ENCODE measurements around the gene DRD2. TPM values are rescaled to one million over a fixed set of nuclear protein-coding genes. Genes with fewer than 3 reads are reported as not detected.

The DRD2 gene
- total and polyA plus RNA-seq, 7 experiments from 2014 or later: not detected

GRCh38 chr11:113389272-113389671, 85.9 kb downstream of the DRD2 start:
- H3K27ac Mint-ChIP-seq: no peak overlapping the region
- H3K9me3 Mint-ChIP-seq: no peaks in the 10 kb centered on the region
- peaks cover 0 to 5% (median 0%) of the 10 kb centered on the region in 5 donors for H3K27me3 Mint-ChIP-seq
- DNase-seq (no peak), ATAC-seq (no peak)
- H3K9me3 ChIP-seq (ENCODE audit: control insufficient read depth in 2 of 3, low read length in 3 of 3): no peaks in the 10 kb centered on the region
- peaks cover 0 to 4% of the 10 kb centered on the region in 2 donors for H3K27me3 ChIP-seq (ENCODE audit: control insufficient read depth in 2 of 2, insufficient read depth in 2 of 2, low read length in 2 of 2)
- no peak overlapping the region for H3K4me3 Mint-ChIP-seq
- intact Hi-C loops (cut with micrococcal nuclease): no loop called here
- no peak overlapping the region for H3K4me3 ChIP-seq (ENCODE audit: low read length)
- H3K27ac ChIP-seq (ENCODE audit: low read depth, low read length): no peak overlapping the region
- no peaks in the 10 kb centered on the region for H3K36me3 ChIP-seq (ENCODE audit: control insufficient read depth in 2 of 3, insufficient read depth in 3 of 3, low read length in 3 of 3)
- POLR2A ChIA-PET: no interaction called here
- H3K4me1 Mint-ChIP-seq: peaks cover 0 to 1% (median 0%) of the 10 kb centered on the region in 7 donors
- H3K4me1 ChIP-seq (ENCODE audit: control insufficient read depth in 2 of 2, insufficient read depth in 2 of 2, low read length in 2 of 2): no peaks in the 10 kb centered on the region
- CTCF ChIA-PET: no interaction called here
- H3K36me3 Mint-ChIP-seq: peaks cover 0 to 12% (median 9%) of the 10 kb centered on the region in 5 donors

- CTCF ChIA-PET: no interaction called here
- ATAC-seq: no peak
- Mint-ChIP-seq H3K4me1 (no peaks in the 10 kb centered on the region), H3K9me3 (no peaks in the 10 kb centered on the region), H3K27ac (no peak within 1 kb of the TSS), H3K4me3 (no peak within 1 kb of the TSS), H3K36me3 (peaks cover 0 to 19% (median 11%) of the 10 kb centered on the region in 5 donors), H3K27me3 (peaks cover 0 to 5% (median 0%) of the 10 kb centered on the region in 5 donors)
- H3K4me1 ChIP-seq (ENCODE audit: control insufficient read depth in 2 of 2, insufficient read depth in 2 of 2, low read length in 2 of 2): no peaks in the 10 kb centered on the region
- no peak within 1 kb of the TSS for H3K27ac ChIP-seq (ENCODE audit: low read depth, low read length)
- DNase-seq: no peak
- no peaks in the 10 kb centered on the region for H3K36me3 ChIP-seq (ENCODE audit: control insufficient read depth in 2 of 3, insufficient read depth in 3 of 3, low read length in 3 of 3)
- peaks cover 0 to 4% of the 10 kb centered on the region in 2 donors for H3K27me3 ChIP-seq (ENCODE audit: control insufficient read depth in 2 of 2, insufficient read depth in 2 of 2, low read length in 2 of 2)
- no peak within 1 kb of the TSS for H3K4me3 ChIP-seq (ENCODE audit: low read length)
- no peaks in the 10 kb centered on the region for H3K9me3 ChIP-seq (ENCODE audit: control insufficient read depth in 2 of 3, low read length in 3 of 3)
- intact Hi-C loops (cut with micrococcal nuclease): no loop called here
- POLR2A ChIA-PET: no interaction called here
Measured at GRCh38 chr11:113387605-113388211, 87.5 kb downstream of the DRD2 start, which contains the start of gene ANKK1. ANKK1 (plus strand) TSS chr11:113387779; CDS start chr11:113387885, 106 bp downstream.

- intact Hi-C loops (cut with micrococcal nuclease): no loop called here
- Histone ChIP-seq H3K36me3 (ENCODE audit: control insufficient read depth in 2 of 3, insufficient read depth in 3 of 3, low read length in 3 of 3) (no peaks in the 10 kb centered on the region), H3K4me3 (ENCODE audit: low read length) (no peak overlapping the region), H3K27ac (ENCODE audit: low read depth, low read length) (no peak overlapping the region), H3K4me1 (ENCODE audit: control insufficient read depth in 2 of 2, insufficient read depth in 2 of 2, low read length in 2 of 2) (no peaks in the 10 kb centered on the region), H3K9me3 (ENCODE audit: control insufficient read depth in 2 of 3, low read length in 3 of 3) (no peaks in the 10 kb centered on the region), H3K27me3 (ENCODE audit: control insufficient read depth in 2 of 2, insufficient read depth in 2 of 2, low read length in 2 of 2) (peaks cover 0 to 4% of the 10 kb centered on the region in 2 donors)
- Mint-ChIP-seq H3K9me3 (no peaks in the 10 kb centered on the region), H3K27ac (no peak overlapping the region), H3K4me3 (no peak overlapping the region), H3K27me3 (peaks cover 0 to 7% (median 0%) of the 10 kb centered on the region in 5 donors), H3K4me1 (no peaks in the 10 kb centered on the region), H3K36me3 (peaks cover 0 to 22% (median 12%) of the 10 kb centered on the region in 5 donors)
- CTCF ChIA-PET: no interaction called here
- DNase-seq (no peak), ATAC-seq (no peak)
- POLR2A ChIA-PET: no interaction called here
Measured at GRCh38 chr11:113386866-113387265, 88.3 kb downstream of the DRD2 start.

- CTCF ChIA-PET: interaction anchor here (0.8 kb wide), 1 partner anchor 295 kb away, joined by 3 read pairs; no protein-coding TSS in a partner anchor
- peaks cover 0 to 26% (median 12%) of the 10 kb centered on the region in 5 donors for H3K36me3 Mint-ChIP-seq
- intact Hi-C loops (cut with micrococcal nuclease): no loop called here
Measured at GRCh38 chr11:113385749-113386148, 89.4 kb downstream of the DRD2 start.

GRCh38 chr11:113384551-113384950, 90.6 kb downstream of the DRD2 start:
- peaks cover 0 to 2% (median 0%) of the 10 kb centered on the region in 11 donors for H3K9me3 Mint-ChIP-seq
- H3K36me3 Mint-ChIP-seq: peaks cover 0 to 36% (median 21%) of the 10 kb centered on the region in 5 donors
- H3K27me3 Mint-ChIP-seq: peaks cover 0 to 9% (median 0%) of the 10 kb centered on the region in 5 donors
- no peak overlapping the region for H3K4me3 Mint-ChIP-seq
- no peaks in the 10 kb centered on the region for H3K4me1 Mint-ChIP-seq
- intact Hi-C loops (cut with micrococcal nuclease): no loop called here
- ATAC-seq (no peak), DNase-seq (no peak)
- Histone ChIP-seq H3K36me3 (ENCODE audit: control insufficient read depth in 2 of 3, insufficient read depth in 3 of 3, low read length in 3 of 3) (no peaks in the 10 kb centered on the region), H3K27ac (ENCODE audit: low read depth, low read length) (no peak overlapping the region), H3K9me3 (ENCODE audit: control insufficient read depth in 2 of 3, low read length in 3 of 3) (no peaks in the 10 kb centered on the region), H3K4me3 (ENCODE audit: low read length) (no peak overlapping the region), H3K27me3 (ENCODE audit: control insufficient read depth in 2 of 2, insufficient read depth in 2 of 2, low read length in 2 of 2) (peaks cover under 1 to 3% of the 10 kb centered on the region in 2 donors), H3K4me1 (ENCODE audit: control insufficient read depth in 2 of 2, insufficient read depth in 2 of 2, low read length in 2 of 2) (no peaks in the 10 kb centered on the region)
- H3K27ac Mint-ChIP-seq: no peak overlapping the region
- ChIA-PET POLR2A (no interaction called here), CTCF (no interaction called here)

More at GRCh38 chr11:113385749-113386148, 89.4 kb downstream of the DRD2 start:
- H3K4me3 Mint-ChIP-seq: no peak overlapping the region
- Histone ChIP-seq H3K27ac (ENCODE audit: low read depth, low read length) (no peak overlapping the region), H3K4me3 (ENCODE audit: low read length) (no peak overlapping the region), H3K9me3 (ENCODE audit: control insufficient read depth in 2 of 3, low read length in 3 of 3) (no peaks in the 10 kb centered on the region), H3K4me1 (ENCODE audit: control insufficient read depth in 2 of 2, insufficient read depth in 2 of 2, low read length in 2 of 2) (no peaks in the 10 kb centered on the region), H3K36me3 (ENCODE audit: control insufficient read depth in 2 of 3, insufficient read depth in 3 of 3, low read length in 3 of 3) (no peaks in the 10 kb centered on the region), H3K27me3 (ENCODE audit: control insufficient read depth in 2 of 2, insufficient read depth in 2 of 2, low read length in 2 of 2) (peaks cover 0 to 4% of the 10 kb centered on the region in 2 donors)
- H3K4me1 Mint-ChIP-seq: no peaks in the 10 kb centered on the region
- ATAC-seq (no peak), DNase-seq (no peak)
- POLR2A ChIA-PET: no interaction called here
- H3K27me3 Mint-ChIP-seq: peaks cover 0 to 7% (median 0%) of the 10 kb centered on the region in 5 donors
- H3K9me3 Mint-ChIP-seq: no peaks in the 10 kb centered on the region
- H3K27ac Mint-ChIP-seq: no peak overlapping the region

GRCh38 chr11:113382121-113382520, 93.1 kb downstream of the DRD2 start:
- Histone ChIP-seq H3K4me3 (ENCODE audit: low read length) (no peak overlapping the region), H3K9me3 (ENCODE audit: control insufficient read depth in 2 of 3, low read length in 3 of 3) (no peaks in the 10 kb centered on the region), H3K27me3 (ENCODE audit: control insufficient read depth in 2 of 2, insufficient read depth in 2 of 2, low read length in 2 of 2) (peaks cover 0 to 3% of the 10 kb centered on the region in 2 donors), H3K27ac (ENCODE audit: low read depth, low read length) (no peak overlapping the region), H3K4me1 (ENCODE audit: control insufficient read depth in 2 of 2, insufficient read depth in 2 of 2, low read length in 2 of 2) (no peaks in the 10 kb centered on the region), H3K36me3 (ENCODE audit: control insufficient read depth in 2 of 3, insufficient read depth in 3 of 3, low read length in 3 of 3) (no peaks in the 10 kb centered on the region)
- Mint-ChIP-seq H3K27ac (no peak overlapping the region), H3K9me3 (peaks cover 0 to 2% (median 0%) of the 10 kb centered on the region in 11 donors), H3K4me1 (no peaks in the 10 kb centered on the region), H3K36me3 (peaks cover 0 to 50% (median 28%) of the 10 kb centered on the region in 5 donors), H3K27me3 (peaks cover 0 to 6% (median 0%) of the 10 kb centered on the region in 5 donors), H3K4me3 (no peak overlapping the region)
- intact Hi-C loops (cut with micrococcal nuclease): no loop called here
- CTCF ChIA-PET: no interaction called here
- no peak for DNase-seq
- ATAC-seq: no peak
- POLR2A ChIA-PET: no interaction called here

- ATAC-seq: no peak
- intact Hi-C loops (cut with micrococcal nuclease): no loop called here
- Mint-ChIP-seq H3K4me1 (no peaks in the 10 kb centered on the region), H3K4me3 (no peak overlapping the region), H3K9me3 (peaks cover 0 to 2% (median 0%) of the 10 kb centered on the region in 11 donors), H3K36me3 (peaks cover 0 to 48% (median 17%) of the 10 kb centered on the region in 5 donors), H3K27me3 (peaks cover 0 to 6% (median 0%) of the 10 kb centered on the region in 5 donors), H3K27ac (no peak overlapping the region)
- POLR2A ChIA-PET: no interaction called here
- Histone ChIP-seq H3K27me3 (ENCODE audit: control insufficient read depth in 2 of 2, insufficient read depth in 2 of 2, low read length in 2 of 2) (peaks cover 0 to 3% of the 10 kb centered on the region in 2 donors), H3K4me1 (ENCODE audit: control insufficient read depth in 2 of 2, insufficient read depth in 2 of 2, low read length in 2 of 2) (no peaks in the 10 kb centered on the region), H3K9me3 (ENCODE audit: control insufficient read depth in 2 of 3, low read length in 3 of 3) (no peaks in the 10 kb centered on the region), H3K4me3 (ENCODE audit: low read length) (no peak overlapping the region), H3K27ac (ENCODE audit: low read depth, low read length) (no peak overlapping the region), H3K36me3 (ENCODE audit: control insufficient read depth in 2 of 3, insufficient read depth in 3 of 3, low read length in 3 of 3) (peaks cover 0 to under 1% (median 0%) of the 10 kb centered on the region in 3 experiments)
- DNase-seq: no peak
- CTCF ChIA-PET: no interaction called here
Measured at GRCh38 chr11:113378692-113379091, 96.5 kb downstream of the DRD2 start.

Measured in naive thymus-derived CD4-positive, alpha-beta T cell (primary cell).